WTC11 (cell line): Measurements from ENCODE around the gene RTN4. TPM values are rescaled to one million over a fixed set of nuclear protein-coding genes. Genes with fewer than 3 reads are reported as not detected.

Experiments
- ATAC-seq: fragments of 200-7000 bp; cut with Tn5 transposase; 2 replicates; pipeline ENCODE4 v1.10.0; 2021; ENCODE audit warnings: mild to moderate bottlenecking, moderate library complexity
- CTCF ChIA-PET: fragments of 300-600 bp; sonication (Branson Sonifier 250); formaldehyde crosslinking; loops from one replicate; lab custom pipeline; 2021; ENCODE audit warnings: antibody characterized with exemption; lab: Charles Lee
- POLR2A ChIA-PET: fragments of 350-600 bp; sonication (Branson Sonifier 250); formaldehyde crosslinking; loops from one replicate; lab custom pipeline; 2021; ENCODE audit warnings: antibody characterized with exemption; lab: Charles Lee
- DNase-seq: peaks from one replicate; pipeline ENCODE4 v3.0.0; 2021; ENCODE audit warnings: low spot score
- H3K27ac Mint-ChIP-seq: 2 replicates; pipeline ENCODE4 v1.8.0; 2021; ENCODE audit warnings: mixed read lengths
- H3K27me3 Mint-ChIP-seq: 2 replicates; pipeline ENCODE4 v1.8.0; 2021; ENCODE audit warnings: low read depth, mild to moderate bottlenecking, moderate library complexity, mixed read lengths
- H3K36me3 Mint-ChIP-seq: 2 replicates; pipeline ENCODE4 v1.8.0; 2021; ENCODE audit warnings: mixed read lengths
- H3K4me1 Mint-ChIP-seq: 2 replicates; pipeline ENCODE4 v1.8.0; 2022; ENCODE audit warnings: mixed read lengths
- H3K4me3 Mint-ChIP-seq: 2 replicates; pipeline ENCODE4 v1.8.0; 2021; ENCODE audit warnings: mild to moderate bottlenecking, moderate library complexity, mixed read lengths
- H3K9me3 Mint-ChIP-seq: 2 replicates; pipeline ENCODE4 v1.8.0; 2021; ENCODE audit warnings: mixed read lengths
- IRF2 ChIP-seq: sonication (generic); formaldehyde crosslinking; IDR thresholded peaks from 2 replicates; pipeline ENCODE4 v1.8.0; 2022; ENCODE audit warnings: low read depth, missing genetic modification reagents, borderline replicate concordance
- JAZF1 ChIP-seq: fragments of 250-450 bp; sonication (Bioruptor Pico); IDR thresholded peaks from 2 replicates; pipeline ENCODE4 v1.9.0; 2021; ENCODE audit warnings: moderate library complexity, mild to moderate bottlenecking, inconsistent platforms
- NR3C1 ChIP-seq: sonication (generic); formaldehyde crosslinking; conservative IDR thresholded peaks from 2 replicates; pipeline ENCODE4 v1.8.1; 2023; ENCODE audit warnings: low read depth, mild to moderate bottlenecking, missing genetic modification reagents
- ZNF121 ChIP-seq: sonication (generic); formaldehyde crosslinking; IDR thresholded peaks from 2 replicates; pipeline ENCODE4 v1.8.0; 2023; ENCODE audit warnings: missing genetic modification reagents
- ZNF232 ChIP-seq: sonication (generic); formaldehyde crosslinking; IDR thresholded peaks from 2 replicates; pipeline ENCODE4 v1.8.0; 2022; ENCODE audit warnings: mild to moderate bottlenecking, missing genetic modification reagents
- total RNA-seq: library from RNA; stranded (reverse); gene quantifications from 3 replicates; pipeline ENCODE4 v1.2.3, GENCODE V29; 2021
- TF ChIP-seq, protein P1 (sequence below): sonication (generic); formaldehyde crosslinking; IDR thresholded peaks from 2 replicates; pipeline ENCODE4 v1.8.1; 2023; ENCODE audit warnings: mild to moderate bottlenecking, missing genetic modification reagents, moderate library complexity
- TF ChIP-seq, protein P2 (sequence below): fragments of 250-450 bp; sonication (Bioruptor Pico); IDR thresholded peaks from 2 replicates; pipeline ENCODE4 v1.9.0; 2021; ENCODE audit warnings: mild to moderate bottlenecking
- TF ChIP-seq, protein P3 (sequence below): fragments of 250-450 bp; sonication (Bioruptor Pico); IDR thresholded peaks from 2 replicates; pipeline ENCODE4 v1.9.0; 2021; ENCODE audit warnings: mild to moderate bottlenecking
- TF ChIP-seq, protein P4 (sequence below): fragments of 250-450 bp; sonication (Bioruptor Pico); IDR thresholded peaks from 2 replicates; pipeline ENCODE4 v1.9.0; 2021; ENCODE audit warnings: mild to moderate bottlenecking, borderline replicate concordance
- TF ChIP-seq, protein P5 (sequence below): sonication (generic); formaldehyde crosslinking; IDR thresholded peaks from 2 replicates; pipeline ENCODE4 v1.8.1; 2023; ENCODE audit warnings: mild to moderate bottlenecking, missing genetic modification reagents
- TF ChIP-seq, protein P6 (sequence below): sonication (generic); formaldehyde crosslinking; IDR thresholded peaks from 2 replicates; pipeline ENCODE4 v1.8.1; 2022; ENCODE audit warnings: low read depth, missing genetic modification reagents, borderline replicate concordance
- TF ChIP-seq, protein P7 (sequence below): sonication (generic); formaldehyde crosslinking; IDR thresholded peaks from 2 replicates; pipeline ENCODE4 v1.8.1; 2023; ENCODE audit warnings: mild to moderate bottlenecking, missing genetic modification reagents, moderate library complexity
- TF ChIP-seq, protein P8 (sequence below): sonication (generic); formaldehyde crosslinking; IDR thresholded peaks from 2 replicates; pipeline ENCODE4 v1.8.1; 2023; ENCODE audit warnings: mild to moderate bottlenecking, missing genetic modification reagents, borderline replicate concordance
- TF ChIP-seq, protein P9 (sequence below): sonication (generic); formaldehyde crosslinking; conservative IDR thresholded peaks from 2 replicates; pipeline ENCODE4 v1.8.1; 2023; ENCODE audit warnings: mild to moderate bottlenecking, low read depth, missing genetic modification reagents, moderate library complexity

Gene RTN4
- total RNA-seq, 1 experiment from 2014 or later: 202 TPM

DNA sequence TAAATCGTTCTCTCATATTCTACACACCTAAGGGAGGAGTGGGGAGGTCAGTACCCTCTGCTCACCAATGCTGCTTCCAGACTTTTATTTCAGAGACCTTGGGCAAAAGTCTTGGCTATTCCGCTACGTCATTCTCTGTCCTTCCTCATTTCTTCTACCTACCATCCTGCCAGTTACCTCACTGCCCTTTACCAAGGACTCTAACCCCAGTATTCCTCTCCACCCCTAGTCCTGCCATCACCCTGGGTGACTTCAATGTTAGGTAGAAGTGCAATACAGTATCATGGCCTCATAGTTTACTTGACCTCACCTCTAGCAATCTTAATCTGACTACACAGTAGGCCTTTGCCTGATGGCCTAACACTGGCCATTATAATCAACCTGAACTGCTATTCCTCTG is 27.8 kb downstream of the RTN4 start (continued):
- TF ChIP-seq, protein P1, sequence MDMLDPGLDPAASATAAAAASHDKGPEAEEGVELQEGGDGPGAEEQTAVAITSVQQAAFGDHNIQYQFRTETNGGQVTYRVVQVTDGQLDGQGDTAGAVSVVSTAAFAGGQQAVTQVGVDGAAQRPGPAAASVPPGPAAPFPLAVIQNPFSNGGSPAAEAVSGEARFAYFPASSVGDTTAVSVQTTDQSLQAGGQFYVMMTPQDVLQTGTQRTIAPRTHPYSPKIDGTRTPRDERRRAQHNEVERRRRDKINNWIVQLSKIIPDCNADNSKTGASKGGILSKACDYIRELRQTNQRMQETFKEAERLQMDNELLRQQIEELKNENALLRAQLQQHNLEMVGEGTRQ (CRISPR knock-in tag): no peak
- TF ChIP-seq, protein P2, sequence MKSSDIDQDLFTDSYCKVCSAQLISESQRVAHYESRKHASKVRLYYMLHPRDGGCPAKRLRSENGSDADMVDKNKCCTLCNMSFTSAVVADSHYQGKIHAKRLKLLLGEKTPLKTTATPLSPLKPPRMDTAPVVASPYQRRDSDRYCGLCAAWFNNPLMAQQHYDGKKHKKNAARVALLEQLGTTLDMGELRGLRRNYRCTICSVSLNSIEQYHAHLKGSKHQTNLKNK (CRISPR knock-in tag): no peak
- TF ChIP-seq ZNF121 (CRISPR knock-in tag): no peak

DNA sequence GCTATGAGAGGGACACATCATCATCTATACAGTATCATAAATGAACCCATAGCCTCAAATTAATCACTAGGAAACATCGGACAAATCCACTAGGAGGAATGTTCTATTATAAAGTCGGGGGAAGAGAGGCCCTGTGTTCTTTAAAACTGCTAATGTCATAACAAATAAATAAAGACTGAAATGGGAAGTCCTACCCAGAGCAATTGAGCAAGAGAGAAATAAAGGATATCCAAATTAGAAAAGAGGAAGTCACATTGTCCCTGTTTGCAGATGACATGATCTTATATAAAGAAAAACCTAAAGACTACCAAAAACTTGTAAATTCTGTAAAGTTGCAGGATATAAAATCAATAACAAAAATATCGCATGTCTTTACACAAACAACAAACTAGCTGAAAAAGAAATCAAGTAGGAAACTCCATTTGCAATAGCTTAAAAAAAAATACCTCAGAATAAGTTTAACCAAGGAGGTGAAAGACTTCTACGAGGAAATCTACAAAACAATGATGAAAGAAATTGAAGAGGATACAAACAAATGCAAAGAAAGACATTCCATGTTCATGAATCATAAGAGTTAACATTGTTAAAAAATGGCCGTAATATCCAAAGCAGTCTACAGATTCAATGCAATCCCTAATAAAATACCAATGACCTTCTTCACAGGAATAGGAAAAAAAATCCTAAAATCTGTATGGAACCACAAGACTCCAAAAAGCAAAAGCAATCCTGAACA is 30.6 kb downstream of the RTN4 start:
- Mint-ChIP-seq H3K27me3 (no peaks in the 10 kb centered on the region), H3K9me3 (no peaks in the 10 kb centered on the region), H3K4me3 (peak overlapping the region; percentile 35), H3K4me1 (peaks cover 48% of the 10 kb centered on the region), H3K36me3 (no peaks in the 10 kb centered on the region), H3K27ac (peak overlapping the region; percentile 89)
- ATAC-seq (no peak), DNase-seq (no peak)
- CTCF ChIA-PET: interaction anchor here (1.0 to 1.6 kb wide), 3 partner anchors 29 to 354 kb away, joined by 3 to 5 read pairs (median 3); no protein-coding TSS in a partner anchor
- POLR2A ChIA-PET: interaction anchor here (1.0 kb wide), 1 partner anchor 30 kb away, joined by 3 read pairs; no protein-coding TSS in a partner anchor
- no peak for TF ChIP-seq IRF2 (CRISPR knock-in tag)
- TF ChIP-seq, protein P3, sequence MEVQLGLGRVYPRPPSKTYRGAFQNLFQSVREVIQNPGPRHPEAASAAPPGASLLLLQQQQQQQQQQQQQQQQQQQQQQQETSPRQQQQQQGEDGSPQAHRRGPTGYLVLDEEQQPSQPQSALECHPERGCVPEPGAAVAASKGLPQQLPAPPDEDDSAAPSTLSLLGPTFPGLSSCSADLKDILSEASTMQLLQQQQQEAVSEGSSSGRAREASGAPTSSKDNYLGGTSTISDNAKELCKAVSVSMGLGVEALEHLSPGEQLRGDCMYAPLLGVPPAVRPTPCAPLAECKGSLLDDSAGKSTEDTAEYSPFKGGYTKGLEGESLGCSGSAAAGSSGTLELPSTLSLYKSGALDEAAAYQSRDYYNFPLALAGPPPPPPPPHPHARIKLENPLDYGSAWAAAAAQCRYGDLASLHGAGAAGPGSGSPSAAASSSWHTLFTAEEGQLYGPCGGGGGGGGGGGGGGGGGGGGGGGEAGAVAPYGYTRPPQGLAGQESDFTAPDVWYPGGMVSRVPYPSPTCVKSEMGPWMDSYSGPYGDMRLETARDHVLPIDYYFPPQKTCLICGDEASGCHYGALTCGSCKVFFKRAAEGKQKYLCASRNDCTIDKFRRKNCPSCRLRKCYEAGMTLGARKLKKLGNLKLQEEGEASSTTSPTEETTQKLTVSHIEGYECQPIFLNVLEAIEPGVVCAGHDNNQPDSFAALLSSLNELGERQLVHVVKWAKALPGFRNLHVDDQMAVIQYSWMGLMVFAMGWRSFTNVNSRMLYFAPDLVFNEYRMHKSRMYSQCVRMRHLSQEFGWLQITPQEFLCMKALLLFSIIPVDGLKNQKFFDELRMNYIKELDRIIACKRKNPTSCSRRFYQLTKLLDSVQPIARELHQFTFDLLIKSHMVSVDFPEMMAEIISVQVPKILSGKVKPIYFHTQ (CRISPR knock-in tag): no peak
- TF ChIP-seq, protein P4, sequence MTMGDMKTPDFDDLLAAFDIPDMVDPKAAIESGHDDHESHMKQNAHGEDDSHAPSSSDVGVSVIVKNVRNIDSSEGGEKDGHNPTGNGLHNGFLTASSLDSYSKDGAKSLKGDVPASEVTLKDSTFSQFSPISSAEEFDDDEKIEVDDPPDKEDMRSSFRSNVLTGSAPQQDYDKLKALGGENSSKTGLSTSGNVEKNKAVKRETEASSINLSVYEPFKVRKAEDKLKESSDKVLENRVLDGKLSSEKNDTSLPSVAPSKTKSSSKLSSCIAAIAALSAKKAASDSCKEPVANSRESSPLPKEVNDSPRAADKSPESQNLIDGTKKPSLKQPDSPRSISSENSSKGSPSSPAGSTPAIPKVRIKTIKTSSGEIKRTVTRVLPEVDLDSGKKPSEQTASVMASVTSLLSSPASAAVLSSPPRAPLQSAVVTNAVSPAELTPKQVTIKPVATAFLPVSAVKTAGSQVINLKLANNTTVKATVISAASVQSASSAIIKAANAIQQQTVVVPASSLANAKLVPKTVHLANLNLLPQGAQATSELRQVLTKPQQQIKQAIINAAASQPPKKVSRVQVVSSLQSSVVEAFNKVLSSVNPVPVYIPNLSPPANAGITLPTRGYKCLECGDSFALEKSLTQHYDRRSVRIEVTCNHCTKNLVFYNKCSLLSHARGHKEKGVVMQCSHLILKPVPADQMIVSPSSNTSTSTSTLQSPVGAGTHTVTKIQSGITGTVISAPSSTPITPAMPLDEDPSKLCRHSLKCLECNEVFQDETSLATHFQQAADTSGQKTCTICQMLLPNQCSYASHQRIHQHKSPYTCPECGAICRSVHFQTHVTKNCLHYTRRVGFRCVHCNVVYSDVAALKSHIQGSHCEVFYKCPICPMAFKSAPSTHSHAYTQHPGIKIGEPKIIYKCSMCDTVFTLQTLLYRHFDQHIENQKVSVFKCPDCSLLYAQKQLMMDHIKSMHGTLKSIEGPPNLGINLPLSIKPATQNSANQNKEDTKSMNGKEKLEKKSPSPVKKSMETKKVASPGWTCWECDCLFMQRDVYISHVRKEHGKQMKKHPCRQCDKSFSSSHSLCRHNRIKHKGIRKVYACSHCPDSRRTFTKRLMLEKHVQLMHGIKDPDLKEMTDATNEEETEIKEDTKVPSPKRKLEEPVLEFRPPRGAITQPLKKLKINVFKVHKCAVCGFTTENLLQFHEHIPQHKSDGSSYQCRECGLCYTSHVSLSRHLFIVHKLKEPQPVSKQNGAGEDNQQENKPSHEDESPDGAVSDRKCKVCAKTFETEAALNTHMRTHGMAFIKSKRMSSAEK (CRISPR knock-in tag): no peak
- TF ChIP-seq, protein P5, sequence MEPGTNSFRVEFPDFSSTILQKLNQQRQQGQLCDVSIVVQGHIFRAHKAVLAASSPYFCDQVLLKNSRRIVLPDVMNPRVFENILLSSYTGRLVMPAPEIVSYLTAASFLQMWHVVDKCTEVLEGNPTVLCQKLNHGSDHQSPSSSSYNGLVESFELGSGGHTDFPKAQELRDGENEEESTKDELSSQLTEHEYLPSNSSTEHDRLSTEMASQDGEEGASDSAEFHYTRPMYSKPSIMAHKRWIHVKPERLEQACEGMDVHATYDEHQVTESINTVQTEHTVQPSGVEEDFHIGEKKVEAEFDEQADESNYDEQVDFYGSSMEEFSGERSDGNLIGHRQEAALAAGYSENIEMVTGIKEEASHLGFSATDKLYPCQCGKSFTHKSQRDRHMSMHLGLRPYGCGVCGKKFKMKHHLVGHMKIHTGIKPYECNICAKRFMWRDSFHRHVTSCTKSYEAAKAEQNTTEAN: no peak
- TF ChIP-seq, protein P6, sequence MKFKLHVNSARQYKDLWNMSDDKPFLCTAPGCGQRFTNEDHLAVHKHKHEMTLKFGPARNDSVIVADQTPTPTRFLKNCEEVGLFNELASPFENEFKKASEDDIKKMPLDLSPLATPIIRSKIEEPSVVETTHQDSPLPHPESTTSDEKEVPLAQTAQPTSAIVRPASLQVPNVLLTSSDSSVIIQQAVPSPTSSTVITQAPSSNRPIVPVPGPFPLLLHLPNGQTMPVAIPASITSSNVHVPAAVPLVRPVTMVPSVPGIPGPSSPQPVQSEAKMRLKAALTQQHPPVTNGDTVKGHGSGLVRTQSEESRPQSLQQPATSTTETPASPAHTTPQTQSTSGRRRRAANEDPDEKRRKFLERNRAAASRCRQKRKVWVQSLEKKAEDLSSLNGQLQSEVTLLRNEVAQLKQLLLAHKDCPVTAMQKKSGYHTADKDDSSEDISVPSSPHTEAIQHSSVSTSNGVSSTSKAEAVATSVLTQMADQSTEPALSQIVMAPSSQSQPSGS (CRISPR knock-in tag): no peak
- TF ChIP-seq JAZF1: no peak
- no peak for TF ChIP-seq NR3C1 (CRISPR knock-in tag)
- TF ChIP-seq, protein P7, sequence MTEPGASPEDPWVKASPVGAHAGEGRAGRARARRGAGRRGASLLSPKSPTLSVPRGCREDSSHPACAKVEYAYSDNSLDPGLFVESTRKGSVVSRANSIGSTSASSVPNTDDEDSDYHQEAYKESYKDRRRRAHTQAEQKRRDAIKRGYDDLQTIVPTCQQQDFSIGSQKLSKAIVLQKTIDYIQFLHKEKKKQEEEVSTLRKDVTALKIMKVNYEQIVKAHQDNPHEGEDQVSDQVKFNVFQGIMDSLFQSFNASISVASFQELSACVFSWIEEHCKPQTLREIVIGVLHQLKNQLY: no peak
- TF ChIP-seq ZNF232 (CRISPR knock-in tag): no peak
- TF ChIP-seq, protein P8, sequence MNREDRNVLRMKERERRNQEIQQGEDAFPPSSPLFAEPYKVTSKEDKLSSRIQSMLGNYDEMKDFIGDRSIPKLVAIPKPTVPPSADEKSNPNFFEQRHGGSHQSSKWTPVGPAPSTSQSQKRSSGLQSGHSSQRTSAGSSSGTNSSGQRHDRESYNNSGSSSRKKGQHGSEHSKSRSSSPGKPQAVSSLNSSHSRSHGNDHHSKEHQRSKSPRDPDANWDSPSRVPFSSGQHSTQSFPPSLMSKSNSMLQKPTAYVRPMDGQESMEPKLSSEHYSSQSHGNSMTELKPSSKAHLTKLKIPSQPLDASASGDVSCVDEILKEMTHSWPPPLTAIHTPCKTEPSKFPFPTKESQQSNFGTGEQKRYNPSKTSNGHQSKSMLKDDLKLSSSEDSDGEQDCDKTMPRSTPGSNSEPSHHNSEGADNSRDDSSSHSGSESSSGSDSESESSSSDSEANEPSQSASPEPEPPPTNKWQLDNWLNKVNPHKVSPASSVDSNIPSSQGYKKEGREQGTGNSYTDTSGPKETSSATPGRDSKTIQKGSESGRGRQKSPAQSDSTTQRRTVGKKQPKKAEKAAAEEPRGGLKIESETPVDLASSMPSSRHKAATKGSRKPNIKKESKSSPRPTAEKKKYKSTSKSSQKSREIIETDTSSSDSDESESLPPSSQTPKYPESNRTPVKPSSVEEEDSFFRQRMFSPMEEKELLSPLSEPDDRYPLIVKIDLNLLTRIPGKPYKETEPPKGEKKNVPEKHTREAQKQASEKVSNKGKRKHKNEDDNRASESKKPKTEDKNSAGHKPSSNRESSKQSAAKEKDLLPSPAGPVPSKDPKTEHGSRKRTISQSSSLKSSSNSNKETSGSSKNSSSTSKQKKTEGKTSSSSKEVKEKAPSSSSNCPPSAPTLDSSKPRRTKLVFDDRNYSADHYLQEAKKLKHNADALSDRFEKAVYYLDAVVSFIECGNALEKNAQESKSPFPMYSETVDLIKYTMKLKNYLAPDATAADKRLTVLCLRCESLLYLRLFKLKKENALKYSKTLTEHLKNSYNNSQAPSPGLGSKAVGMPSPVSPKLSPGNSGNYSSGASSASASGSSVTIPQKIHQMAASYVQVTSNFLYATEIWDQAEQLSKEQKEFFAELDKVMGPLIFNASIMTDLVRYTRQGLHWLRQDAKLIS: no peak
- TF ChIP-seq, protein P9, sequence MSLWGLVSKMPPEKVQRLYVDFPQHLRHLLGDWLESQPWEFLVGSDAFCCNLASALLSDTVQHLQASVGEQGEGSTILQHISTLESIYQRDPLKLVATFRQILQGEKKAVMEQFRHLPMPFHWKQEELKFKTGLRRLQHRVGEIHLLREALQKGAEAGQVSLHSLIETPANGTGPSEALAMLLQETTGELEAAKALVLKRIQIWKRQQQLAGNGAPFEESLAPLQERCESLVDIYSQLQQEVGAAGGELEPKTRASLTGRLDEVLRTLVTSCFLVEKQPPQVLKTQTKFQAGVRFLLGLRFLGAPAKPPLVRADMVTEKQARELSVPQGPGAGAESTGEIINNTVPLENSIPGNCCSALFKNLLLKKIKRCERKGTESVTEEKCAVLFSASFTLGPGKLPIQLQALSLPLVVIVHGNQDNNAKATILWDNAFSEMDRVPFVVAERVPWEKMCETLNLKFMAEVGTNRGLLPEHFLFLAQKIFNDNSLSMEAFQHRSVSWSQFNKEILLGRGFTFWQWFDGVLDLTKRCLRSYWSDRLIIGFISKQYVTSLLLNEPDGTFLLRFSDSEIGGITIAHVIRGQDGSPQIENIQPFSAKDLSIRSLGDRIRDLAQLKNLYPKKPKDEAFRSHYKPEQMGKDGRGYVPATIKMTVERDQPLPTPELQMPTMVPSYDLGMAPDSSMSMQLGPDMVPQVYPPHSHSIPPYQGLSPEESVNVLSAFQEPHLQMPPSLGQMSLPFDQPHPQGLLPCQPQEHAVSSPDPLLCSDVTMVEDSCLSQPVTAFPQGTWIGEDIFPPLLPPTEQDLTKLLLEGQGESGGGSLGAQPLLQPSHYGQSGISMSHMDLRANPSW: no peak
